ENCODE data around the gene CNTNAP2. TPM values are rescaled to one million over a fixed set of nuclear protein-coding genes. Genes with fewer than 3 reads are reported as not detected.

Gene CNTNAP2
- total RNA-seq, 4 donors from 2014 or later, result 0.42 TPM; not detected in 3

- no peak for DNase-seq (ENCODE audit: low spot score in 2 of 2)
- no peaks in the 10 kb centered on the region for H3K4me1 ChIP-seq
- no peaks in the 10 kb centered on the region for H3K9me3 ChIP-seq
- 81 to 82% methylated on average over 3 of the region's 3 CpGs for WGBS, 2 donors
- H3K36me3 ChIP-seq, result no peaks in the 10 kb centered on the region
- H3K27me3 ChIP-seq, result no peaks in the 10 kb centered on the region
- H3K4me3 ChIP-seq, result no peak overlapping the region
- TF ChIP-seq POLR2A (IDR thresholded peaks at IDR 0.05), result no peak
- H3K27ac ChIP-seq, result no peak overlapping the region
Measured at GRCh38 chr7:146659732-146660131, 543.1 kb downstream of the CNTNAP2 start.

DNA sequence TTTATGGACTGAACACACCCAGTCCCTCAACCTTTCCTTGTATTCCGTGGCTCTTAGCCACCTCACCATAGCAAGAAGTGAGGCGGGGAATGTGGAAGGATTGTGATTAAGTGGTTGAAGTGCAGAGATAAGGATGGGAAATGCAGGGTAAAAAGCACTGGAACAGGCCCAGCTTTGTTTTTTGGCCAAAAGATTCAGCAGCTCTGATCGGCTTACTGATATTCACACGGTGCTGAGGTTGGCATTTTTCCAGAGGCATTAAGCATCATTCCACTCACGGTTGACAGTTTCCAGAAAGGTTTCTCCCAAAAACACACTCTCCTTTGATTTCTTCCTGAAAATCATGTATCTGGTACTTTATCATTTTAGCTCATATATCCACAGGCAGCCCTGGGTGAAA lies 544.2 kb downstream of the CNTNAP2 start:
- WGBS, 2 donors, result 28 to 31% methylated on average over 5 of the region's 5 CpGs
- no peaks in the 10 kb centered on the region for H3K36me3 ChIP-seq

GRCh38 chr7:146661435-146661834 lies 544.8 kb downstream of the CNTNAP2 start:
- TF ChIP-seq CTCF (IDR thresholded peaks at IDR 0.05), result no peak
- TF ChIP-seq EP300 (IDR thresholded peaks at IDR 0.05), result no peak
- no peak for TF ChIP-seq POLR2A (IDR thresholded peaks at IDR 0.05)
- Histone ChIP-seq H3K4me3 (no peak overlapping the region), H3K4me1 (no peaks in the 10 kb centered on the region), H3K27me3 (no peaks in the 10 kb centered on the region), H3K27ac (no peak overlapping the region), H3K36me3 (no peaks in the 10 kb centered on the region), H3K9me3 (no peaks in the 10 kb centered on the region)
- no peak for DNase-seq (ENCODE audit: low spot score in 2 of 2)

More for the DNA sequence above, 544.2 kb downstream of the CNTNAP2 start:
- Histone ChIP-seq H3K27ac (no peak overlapping the region), H3K27me3 (no peaks in the 10 kb centered on the region), H3K9me3 (no peaks in the 10 kb centered on the region), H3K4me3 (no peak overlapping the region), H3K4me1 (no peaks in the 10 kb centered on the region)
- no peak for DNase-seq (ENCODE audit: low spot score in 2 of 2)
- TF ChIP-seq CTCF (IDR thresholded peaks at IDR 0.05) (no peak), EP300 (IDR thresholded peaks at IDR 0.05) (no peak), POLR2A (IDR thresholded peaks at IDR 0.05) (no peak)

- Histone ChIP-seq H3K27me3 (no peaks in the 10 kb centered on the region), H3K27ac (no peak overlapping the region), H3K4me1 (no peaks in the 10 kb centered on the region), H3K4me3 (no peak overlapping the region), H3K36me3 (no peaks in the 10 kb centered on the region), H3K9me3 (peaks cover 0 to 5% (median 1%) of the 10 kb centered on the region in 4 donors)
- TF ChIP-seq EP300 (IDR thresholded peaks at IDR 0.05) (no peak), CTCF (IDR thresholded peaks at IDR 0.05) (no peak), POLR2A (IDR thresholded peaks at IDR 0.05) (no peak)
- 82 to 86% methylated on average over 12 of the region's 12 CpGs for WGBS, 2 donors
- DNase-seq (ENCODE audit: low spot score in 2 of 2), result no peak
Measured at GRCh38 chr7:146661929-146662328, 545.3 kb downstream of the CNTNAP2 start.

DNA sequence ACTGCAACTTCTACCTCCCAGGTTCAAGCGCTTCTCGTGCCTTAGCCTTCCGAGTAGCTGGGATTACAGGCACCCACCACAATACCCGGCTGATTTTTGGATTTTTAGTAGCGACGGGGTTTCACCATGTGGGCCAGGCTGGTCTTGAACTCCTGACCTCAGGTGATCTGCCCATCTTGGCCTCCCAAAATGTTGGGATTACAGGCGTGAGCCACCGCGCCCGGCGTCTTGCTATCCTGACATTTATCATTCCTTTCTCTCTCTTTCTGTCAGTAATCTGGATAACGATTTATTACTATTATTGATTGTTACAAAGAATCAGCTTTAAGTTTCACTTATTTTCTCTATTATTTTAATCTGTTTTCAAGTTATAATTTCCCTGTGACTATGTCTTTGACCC lies 548.4 kb downstream of the CNTNAP2 start:
- H3K27ac ChIP-seq, result no peak overlapping the region
- H3K36me3 ChIP-seq, result no peaks in the 10 kb centered on the region
- peaks cover 0 to 13% (median 3%) of the 10 kb centered on the region in 4 donors for H3K9me3 ChIP-seq
- DNase-seq (ENCODE audit: low spot score in 2 of 2), result no peak
- no peak overlapping the region for H3K4me3 ChIP-seq
- WGBS, 2 donors, result 95% methylated on average over 12 of the region's 12 CpGs
- TF ChIP-seq EP300 (IDR thresholded peaks at IDR 0.05) (no peak), POLR2A (IDR thresholded peaks at IDR 0.05) (no peak)
- no peaks in the 10 kb centered on the region for H3K4me1 ChIP-seq
- H3K27me3 ChIP-seq, result no peaks in the 10 kb centered on the region

- 92 to 98% methylated on average over 2 of the region's 2 CpGs for WGBS, 2 donors
- Histone ChIP-seq H3K4me3 (no peak overlapping the region), H3K27ac (no peak overlapping the region), H3K36me3 (no peaks in the 10 kb centered on the region), H3K9me3 (peaks cover 0 to 13% (median 3%) of the 10 kb centered on the region in 4 donors), H3K4me1 (no peaks in the 10 kb centered on the region), H3K27me3 (no peaks in the 10 kb centered on the region)
- no peak for DNase-seq (ENCODE audit: low spot score in 2 of 2)
- TF ChIP-seq EP300 (IDR thresholded peaks at IDR 0.05) (no peak), CTCF (IDR thresholded peaks at IDR 0.05) (no peak), POLR2A (IDR thresholded peaks at IDR 0.05) (no peak)
Measured at GRCh38 chr7:146670532-146670931, 553.9 kb downstream of the CNTNAP2 start.

All from tibial nerve (tissue), 4 donors.